ENCODE results near the gene SIK2. TPM values are rescaled to one million over a fixed set of nuclear protein-coding genes. Genes with fewer than 3 reads are reported as not detected.

SIK2 gene
- total and polyA plus RNA-seq, 2 donors (not counting 3 experiments of a cell fraction or from before 2014, with no cell fraction given) = 14.6 to 17.1 TPM

DNA sequence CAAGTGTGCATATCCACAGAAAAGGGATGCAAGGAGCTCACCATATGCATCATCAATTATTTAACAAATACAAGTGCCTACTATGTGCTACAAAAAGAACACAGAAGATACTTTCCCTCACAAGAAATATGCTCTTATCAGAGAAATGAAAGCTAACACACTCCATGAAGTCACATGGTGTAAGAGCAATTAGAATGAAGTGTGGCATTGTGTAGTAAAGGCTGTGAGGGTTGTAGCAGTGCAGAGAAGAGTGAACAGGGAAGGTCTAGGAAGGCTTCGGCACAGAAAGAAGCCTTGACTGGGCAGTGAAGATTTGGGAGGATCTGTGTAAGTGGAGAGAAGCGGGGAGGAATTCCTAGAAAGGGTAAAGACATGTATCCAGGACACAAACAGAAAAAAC, 141.5 kb downstream of the SIK2 start:
- dilution Hi-C loops (cut with MboI; ENCODE audit: extremely low pct_ligation_motif_present, low sequenced_read_pairs) = no loop called here
- FAIRE-seq = no peak

More for the DNA sequence above, 141.5 kb downstream of the SIK2 start:
- Histone ChIP-seq H3K79me2 (ENCODE audit: control insufficient read depth, insufficient read depth, low read length) (peaks cover 2% of the 10 kb centered on the region), H3K9me3 (replicated peaks; ENCODE audit: control insufficient read depth, insufficient read depth, low read length) (no peaks in the 10 kb centered on the region), H3K9ac (replicated peaks; ENCODE audit: extremely low read depth, insufficient read depth, low read length) (no peak overlapping the region), H3K36me3 (ENCODE audit: control insufficient read depth in 2 of 2, extremely low read depth in 1 of 2, insufficient read depth in 2 of 2, low read length in 2 of 2) (peaks cover 14 to 24% of the 10 kb centered on the region in 2 experiments), H3K27me3 (ENCODE audit: control insufficient read depth in 2 of 2, insufficient read depth in 2 of 2, low read length in 2 of 2) (no peaks in the 10 kb centered on the region), H3K4me1 (ENCODE audit: control insufficient read depth, extremely low read depth, insufficient read depth, low read length) (peaks cover 9% of the 10 kb centered on the region), H3K9me1 (replicated peaks; ENCODE audit: control insufficient read depth, extremely low read depth, insufficient read depth, low read length) (no peaks in the 10 kb centered on the region), H3K4me2 (ENCODE audit: insufficient read depth, low read length) (no peak overlapping the region), H4K20me1 (replicated peaks; ENCODE audit: control insufficient read depth, extremely low read depth, insufficient read depth, low read length) (no peaks in the 10 kb centered on the region), H3K4me3 (replicated peaks in 1 of 3; ENCODE audit: insufficient read depth in 1 of 3, low read depth in 1 of 3, low read length in 3 of 3) (no peak overlapping the region), H3K27ac (ENCODE audit: insufficient read depth, low read depth, low read length) (no peak overlapping the region), H2AFZ (ENCODE audit: low read depth, low read length) (no peak overlapping the region)
- TF ChIP-seq POLR2AphosphoS5 (IDR thresholded peaks at IDR 0.05; ENCODE audit: insufficient read depth, low read depth, low read length) (no peak), EZH2 (IDR thresholded peaks at IDR 0.05; ENCODE audit: borderline replicate concordance, low read depth, low read length, severe bottlenecking) (no peak), GATA2 (IDR thresholded peaks at IDR 0.05; ENCODE audit: insufficient read depth, insufficient read length, low read depth, low read length) (no peak), JUN (IDR thresholded peaks at IDR 0.05; ENCODE audit: borderline replicate concordance, insufficient read depth, insufficient read length, low read depth) (no peak)
- TF ChIP-seq, protein P1, sequence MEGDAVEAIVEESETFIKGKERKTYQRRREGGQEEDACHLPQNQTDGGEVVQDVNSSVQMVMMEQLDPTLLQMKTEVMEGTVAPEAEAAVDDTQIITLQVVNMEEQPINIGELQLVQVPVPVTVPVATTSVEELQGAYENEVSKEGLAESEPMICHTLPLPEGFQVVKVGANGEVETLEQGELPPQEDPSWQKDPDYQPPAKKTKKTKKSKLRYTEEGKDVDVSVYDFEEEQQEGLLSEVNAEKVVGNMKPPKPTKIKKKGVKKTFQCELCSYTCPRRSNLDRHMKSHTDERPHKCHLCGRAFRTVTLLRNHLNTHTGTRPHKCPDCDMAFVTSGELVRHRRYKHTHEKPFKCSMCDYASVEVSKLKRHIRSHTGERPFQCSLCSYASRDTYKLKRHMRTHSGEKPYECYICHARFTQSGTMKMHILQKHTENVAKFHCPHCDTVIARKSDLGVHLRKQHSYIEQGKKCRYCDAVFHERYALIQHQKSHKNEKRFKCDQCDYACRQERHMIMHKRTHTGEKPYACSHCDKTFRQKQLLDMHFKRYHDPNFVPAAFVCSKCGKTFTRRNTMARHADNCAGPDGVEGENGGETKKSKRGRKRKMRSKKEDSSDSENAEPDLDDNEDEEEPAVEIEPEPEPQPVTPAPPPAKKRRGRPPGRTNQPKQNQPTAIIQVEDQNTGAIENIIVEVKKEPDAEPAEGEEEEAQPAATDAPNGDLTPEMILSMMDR (IDR thresholded peaks at IDR 0.05; ENCODE audit: extremely low read depth in 1 of 2, insufficient read depth in 1 of 2, low read depth in 1 of 2, low read length in 2 of 2) = no peak
- intact Hi-C loops (cut with micrococcal nuclease) = no loop called here
- DNase-seq (ENCODE audit: low read depth, low spot score) = no peak
- BruUV-seq (replicated peaks) = no TSS peak
- CTCF ChIA-PET = interaction anchor here (2.6 kb wide), 1 partner anchor 23 kb away, joined by 9 read pairs; the partner anchor contains the start of gene PPP2R1B
- POLR2A ChIA-PET = no interaction called here
